ENCODE results near the gene FAM98B. TPM values are rescaled to one million over a fixed set of nuclear protein-coding genes. Genes with fewer than 3 reads are reported as not detected.

The FAM98B gene
- total and polyA plus RNA-seq, 2 of the 13 experiments (the other 11 are each of a cell fraction or from before 2014, with no cell fraction given) = 3.7 to 4.7 TPM

- no peaks in the 10 kb centered on the region for H3K4me1 ChIP-seq (ENCODE audit: insufficient read depth, low read length)
- ATAC-seq (no peak), DNase-seq (ENCODE audit: low spot score) (no peak), FAIRE-seq (no peak)
- POLR2A ChIA-PET = no interaction called here
- H4K20me1 ChIP-seq (ENCODE audit: insufficient read depth, low read length) = no peaks in the 10 kb centered on the region
- 98% methylated on average over 3 of the region's 3 CpGs for WGBS (ENCODE audit: low lambda C conversion rate)
- no peaks in the 10 kb centered on the region for H3K27me3 ChIP-seq (ENCODE audit: control insufficient read depth in 1 of 2, insufficient read depth in 2 of 2, low read length in 2 of 2)
- H3K4me2 ChIP-seq (ENCODE audit: low read depth, low read length) = no peak overlapping the region
- no peaks in the 10 kb centered on the region for H3K9me3 ChIP-seq (ENCODE audit: low read length)
- H3K9ac ChIP-seq (ENCODE audit: insufficient read depth, low read depth, low read length) = no peak overlapping the region
- intact Hi-C loops (cut with micrococcal nuclease; ENCODE audit: unreplicated experiment) (no loop called here), in situ Hi-C loops (cut with HindIII; ENCODE audit: extremely low pct_ligation_motif_present, low pct_unique_long_range_greater_than_20kb) (no loop called here)
- no peak overlapping the region for H3K4me3 ChIP-seq (replicated peaks in 1 of 3; ENCODE audit: insufficient read depth in 1 of 3, low read depth in 2 of 3, low read length in 3 of 3)
- H2AFZ ChIP-seq (ENCODE audit: low read length) = no peak overlapping the region
- CTCF ChIA-PET (ENCODE audit: low intra/inter-chr PET ratio, low total read pairs) = no interaction called here
- no peak overlapping the region for H3K27ac ChIP-seq (ENCODE audit: extremely low read length, insufficient read depth, low read length)
- TF ChIP-seq ZNF777 (CRISPR knock-in tag; IDR thresholded peaks at IDR 0.05) (no peak), SMARCC2 (IDR thresholded peaks at IDR 0.05) (no peak), HNF4G (IDR thresholded peaks at IDR 0.05; ENCODE audit: borderline replicate concordance, low read depth, low read length) (no peak), HNF4G (CRISPR knock-in tag; IDR thresholded peaks at IDR 0.05; ENCODE audit: borderline replicate concordance, low read depth) (no peak), TFAP4 (IDR thresholded peaks at IDR 0.05; ENCODE audit: borderline replicate concordance, low read depth) (no peak), GMEB1 (CRISPR knock-in tag; IDR thresholded peaks at IDR 0.05; ENCODE audit: borderline replicate concordance) (no peak), NKX3-1 (CRISPR knock-in tag; IDR thresholded peaks at IDR 0.05) (no peak)
- peaks cover 0 to 11% of the 10 kb centered on the region in 2 experiments; a peak in 4 of 5 replicates for H3K36me3 ChIP-seq (replicated peaks in 1 of 2; ENCODE audit: control insufficient read depth in 1 of 2, insufficient read depth in 2 of 2, low read length in 2 of 2)
- H3K79me2 ChIP-seq (ENCODE audit: insufficient read depth, low read length) = no peaks in the 10 kb centered on the region
- BruUV-seq (replicated peaks) = no TSS peak
Measured at GRCh38 chr15:38481761-38482160, 27.8 kb downstream of the FAM98B start.

GRCh38 chr15:38482572-38482971, 28.6 kb downstream of the FAM98B start:
- in situ Hi-C loops (cut with HindIII; ENCODE audit: extremely low pct_ligation_motif_present, low pct_unique_long_range_greater_than_20kb) = no loop called here
- H2AFZ ChIP-seq (ENCODE audit: low read length) = no peak overlapping the region
- TF ChIP-seq GPN1 (CRISPR knock-in tag; IDR thresholded peaks at IDR 0.05; ENCODE audit: borderline replicate concordance) (no peak), KDM5A (IDR thresholded peaks at IDR 0.05; ENCODE audit: borderline replicate concordance, low read length) (no peak), ZFP37 (CRISPR knock-in tag; IDR thresholded peaks at IDR 0.05; ENCODE audit: borderline replicate concordance) (no peak), ZBTB25 (CRISPR knock-in tag; IDR thresholded peaks at IDR 0.05) (no peak), THAP7 (CRISPR knock-in tag; IDR thresholded peaks at IDR 0.05) (no peak), ZNF672 (CRISPR knock-in tag; IDR thresholded peaks at IDR 0.05) (no peak), KLF9 (CRISPR knock-in tag; IDR thresholded peaks at IDR 0.05; ENCODE audit: low read depth) (no peak), AGO2 (optimal IDR thresholded peaks at IDR 0.05; ENCODE audit: low read depth, low read length) (no peak), MAFK (conservative IDR thresholded peaks at IDR 0.05 in 1 of 2, IDR thresholded peaks at IDR 0.05 in 1 of 2; ENCODE audit: low read length in 2 of 2) (no peak), ZNF350 (CRISPR knock-in tag; IDR thresholded peaks at IDR 0.05; ENCODE audit: borderline replicate concordance, low read depth) (no peak)

More at GRCh38 chr15:38482572-38482971, 28.6 kb downstream of the FAM98B start:
- Histone ChIP-seq H3K4me2 (ENCODE audit: low read depth, low read length) (no peak overlapping the region), H3K36me3 (replicated peaks in 1 of 2; ENCODE audit: control insufficient read depth in 1 of 2, insufficient read depth in 2 of 2, low read length in 2 of 2) (peaks cover 0 to 7% of the 10 kb centered on the region in 2 experiments; a peak in 4 of 5 replicates), H4K20me1 (ENCODE audit: insufficient read depth, low read length) (no peaks in the 10 kb centered on the region), H3K4me3 (replicated peaks in 1 of 3; ENCODE audit: insufficient read depth in 1 of 3, low read depth in 2 of 3, low read length in 3 of 3) (no peak overlapping the region), H3K4me1 (ENCODE audit: insufficient read depth, low read length) (no peaks in the 10 kb centered on the region), H3K9ac (ENCODE audit: insufficient read depth, low read depth, low read length) (no peak overlapping the region), H3K27ac (ENCODE audit: extremely low read length, insufficient read depth, low read length) (no peak overlapping the region), H3K9me3 (ENCODE audit: low read length) (no peaks in the 10 kb centered on the region), H3K79me2 (ENCODE audit: insufficient read depth, low read length) (no peaks in the 10 kb centered on the region), H3K27me3 (ENCODE audit: control insufficient read depth in 1 of 2, insufficient read depth in 2 of 2, low read length in 2 of 2) (no peaks in the 10 kb centered on the region)
- FAIRE-seq (no peak), DNase-seq (ENCODE audit: low spot score) (no peak), ATAC-seq (no peak)
- no TSS peak for BruUV-seq (replicated peaks)
- intact Hi-C loops (cut with micrococcal nuclease; ENCODE audit: unreplicated experiment) = no loop called here
- ChIA-PET CTCF (ENCODE audit: low intra/inter-chr PET ratio, low total read pairs) (no interaction called here), POLR2A (no interaction called here)
